IPS DF 4.7 (cell line): ENCODE measurements around the gene IRS4.

ENCODE experiments used
- DNase-seq: peaks from one replicate; pipeline ENCODE4 v3.0.0-alpha.2; 2013; ENCODE audit warnings: low spot score; ENCODE audit errors: extremely low read depth

IRS4 gene

DNA sequence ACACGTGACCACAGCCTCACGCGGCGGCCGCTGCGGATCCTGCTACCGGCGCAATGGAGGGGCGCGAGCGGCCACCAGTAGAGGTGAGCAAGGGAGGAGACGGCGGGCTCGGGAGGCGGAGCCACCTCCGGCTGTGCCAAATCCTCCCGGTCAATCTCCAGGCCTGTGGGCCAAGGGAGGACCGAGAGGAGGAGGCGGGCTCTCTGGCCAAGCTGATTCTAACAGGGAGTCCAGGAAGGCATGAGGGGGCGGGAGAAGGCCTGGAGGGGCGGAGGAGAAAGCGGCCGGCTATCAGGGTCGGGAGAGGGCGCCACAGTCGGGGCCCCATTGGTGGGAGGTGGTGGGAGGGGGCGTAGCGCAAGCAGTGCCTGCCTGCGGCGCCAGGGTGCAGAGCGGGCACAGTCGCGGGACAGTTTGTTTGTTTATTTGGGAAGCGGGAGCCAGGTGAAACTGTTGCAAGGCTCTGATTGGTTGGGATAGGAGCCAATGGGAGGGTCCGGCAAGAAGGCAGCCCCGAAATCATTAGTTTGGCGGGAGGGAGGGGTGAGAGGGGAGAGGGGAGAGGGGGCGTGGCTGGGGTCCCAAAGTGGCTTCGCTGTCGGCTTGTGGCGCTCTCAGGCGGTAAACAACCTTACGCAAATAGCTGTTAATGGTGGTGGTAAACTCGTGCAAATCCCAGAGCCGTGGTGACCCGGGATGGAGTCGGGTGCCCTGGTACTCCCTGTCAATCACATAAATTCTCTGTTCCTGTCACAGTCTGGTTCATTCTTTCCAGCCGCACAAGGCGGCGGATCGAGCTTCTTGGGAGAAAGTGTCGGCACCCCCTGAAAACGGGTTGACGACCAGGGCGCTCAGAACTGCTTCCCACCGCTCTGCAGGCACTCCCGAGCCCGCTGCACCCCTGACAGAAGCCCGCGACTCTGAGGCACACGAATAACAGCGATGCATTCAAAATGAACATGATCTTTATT, at the start of gene IRS4:
Gene IRS4 (minus strand): TSS at position 55 of the 971 bp plus-strand sequence.
- DNase-seq: peak; percentile 51

DNA sequence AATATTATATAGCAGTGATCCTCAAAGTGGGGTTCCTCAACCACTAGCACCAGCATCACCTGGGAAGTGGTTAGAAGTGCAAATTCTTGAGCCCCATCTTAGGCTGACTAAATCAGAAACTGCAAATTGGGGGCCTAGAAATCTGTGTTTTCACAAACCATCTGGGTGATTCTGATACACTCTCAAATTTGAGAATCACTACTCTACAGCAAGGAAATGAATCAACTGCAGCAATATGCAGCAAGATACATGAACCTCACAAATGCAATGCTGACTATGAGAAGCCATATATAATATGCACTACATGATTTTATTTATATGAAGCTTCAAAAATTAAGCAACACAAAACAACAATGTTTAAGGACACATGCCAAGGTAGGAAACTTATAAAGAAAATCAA, 36.2 kb upstream of the IRS4 start:
- DNase-seq: no peak

DNA sequence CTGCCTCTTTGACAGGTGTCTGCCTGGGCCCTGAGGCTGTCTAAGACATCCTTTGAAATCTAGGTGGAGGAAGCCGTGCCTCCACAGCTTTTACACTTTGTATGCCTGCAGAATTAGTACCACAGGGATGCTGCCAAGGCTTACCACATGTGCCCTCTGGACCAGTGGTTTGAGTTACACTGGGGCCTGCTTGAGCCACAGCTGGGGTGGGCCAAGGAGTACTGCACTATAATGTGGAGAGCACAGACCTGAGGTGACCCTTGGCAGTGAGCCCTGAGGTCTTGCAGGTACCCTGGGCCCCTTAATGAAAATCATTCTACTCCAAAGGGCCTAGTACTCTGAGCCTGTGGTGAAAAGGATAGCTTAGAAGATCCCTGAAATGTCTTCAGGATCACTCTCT, 27.2 kb upstream of the IRS4 start:
- no peak for DNase-seq

DNA sequence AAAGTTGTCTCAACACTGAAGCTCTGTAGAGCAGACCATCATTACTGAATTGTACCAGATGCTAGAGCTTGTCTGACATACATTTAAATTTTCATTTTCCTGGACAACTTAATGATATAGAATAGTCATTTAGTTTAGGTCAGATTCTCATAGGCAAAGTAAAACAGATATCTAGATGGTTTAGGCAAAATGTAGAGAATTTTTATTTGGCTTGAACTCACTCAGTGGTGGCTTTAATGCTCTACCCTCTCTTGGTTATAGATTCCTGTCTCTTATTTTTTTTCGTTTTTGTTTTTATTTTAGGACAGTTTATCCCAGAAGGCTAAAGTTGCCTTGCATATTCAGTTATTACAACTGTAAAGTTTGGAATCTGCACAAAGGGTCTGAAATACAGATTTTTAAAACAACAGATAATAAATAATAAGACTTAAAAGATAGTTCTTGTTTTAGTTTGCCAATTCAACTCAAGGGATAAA, 4.0 kb upstream of the IRS4 start:
- no peak for DNase-seq

DNA sequence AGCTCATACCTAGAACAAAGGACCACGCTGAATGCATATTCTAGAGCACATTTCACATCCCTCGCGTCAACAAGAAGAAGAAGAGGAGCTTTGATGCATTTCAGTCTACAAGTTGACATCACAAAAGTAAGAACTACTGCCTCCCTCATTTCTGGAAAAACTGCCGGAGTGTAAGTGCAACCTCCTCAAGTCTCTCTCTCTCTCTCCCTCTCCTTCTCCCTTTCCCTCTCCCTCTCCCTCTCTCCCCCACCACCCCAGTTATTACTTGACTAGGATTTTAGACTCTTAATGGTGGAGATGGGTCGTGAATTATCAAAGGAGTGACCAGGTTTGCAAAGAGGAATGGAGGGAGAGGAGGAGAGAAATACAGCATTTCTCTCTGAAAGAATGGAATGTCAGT, 1.4 kb upstream of the IRS4 start:
- no peak for DNase-seq

DNA sequence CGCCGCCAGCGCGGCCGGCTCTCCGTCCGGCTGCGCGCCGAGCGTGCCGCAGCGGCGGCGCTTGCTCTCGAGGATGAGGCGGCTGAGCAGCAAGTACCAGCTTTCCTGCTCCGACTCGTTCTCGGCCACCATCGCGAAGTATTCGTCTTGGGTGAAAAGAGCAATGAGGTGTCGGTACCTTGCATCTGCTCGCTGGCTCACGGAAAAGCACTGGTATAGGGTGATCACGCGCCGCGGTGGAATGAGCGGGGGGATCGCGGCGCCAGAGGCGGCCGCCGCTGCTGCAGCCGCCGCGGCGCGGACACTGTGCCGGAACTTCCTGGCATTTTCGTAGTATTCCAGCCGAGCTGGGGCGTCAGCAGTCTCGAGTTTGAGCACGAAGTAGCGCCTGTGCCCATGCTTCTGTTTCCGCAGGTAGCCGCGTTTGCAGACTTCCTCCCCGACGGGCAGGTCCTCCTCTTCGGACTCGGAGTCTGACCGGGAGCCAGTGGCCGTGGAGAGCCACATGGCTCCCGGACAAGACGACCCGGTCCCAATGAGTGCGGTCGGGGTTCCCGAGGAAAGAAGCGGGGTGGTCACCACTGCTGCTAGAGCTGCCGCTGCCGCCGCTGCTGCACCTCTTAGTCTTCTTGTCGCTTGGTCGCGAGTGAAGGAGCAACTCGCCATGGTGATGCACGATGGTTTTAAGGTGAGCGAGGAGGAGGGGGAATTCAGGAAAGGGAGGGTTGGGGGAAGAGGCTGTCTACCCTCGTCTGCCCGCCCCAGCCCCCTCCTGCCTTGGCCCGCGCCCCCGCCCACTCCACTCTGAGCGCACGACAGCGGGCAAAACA, 469 bp downstream of the IRS4 start:
- no peak for DNase-seq

DNA sequence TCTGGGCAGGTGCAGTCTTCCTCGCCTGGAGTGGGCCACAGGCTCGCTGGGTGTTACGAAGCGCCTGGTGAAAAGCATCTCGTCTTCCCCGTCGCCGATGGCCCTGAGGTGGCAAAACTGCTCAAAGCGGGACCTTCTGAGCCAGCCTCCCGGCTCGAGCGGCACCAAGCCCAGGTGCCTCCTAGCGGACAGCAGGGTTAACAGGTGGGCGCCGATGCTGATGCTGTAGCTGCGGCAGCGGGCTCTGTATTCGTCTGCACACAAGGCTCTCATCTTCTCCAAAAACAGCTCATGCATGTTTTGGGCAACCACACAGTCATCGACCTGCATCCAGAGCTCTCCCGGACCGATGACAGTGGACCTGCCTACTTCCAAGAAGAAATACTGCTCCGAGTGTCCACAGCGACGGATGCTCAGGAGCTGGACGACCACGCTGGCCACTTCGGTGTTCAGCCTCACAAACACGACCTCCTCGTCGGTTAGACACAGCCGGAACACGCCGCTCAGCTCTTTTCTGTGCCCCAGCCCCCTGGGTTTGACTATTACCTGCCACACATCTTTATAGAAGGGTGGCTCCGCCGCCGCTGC, 1.2 kb downstream of the IRS4 start:
- no peak for DNase-seq

DNA sequence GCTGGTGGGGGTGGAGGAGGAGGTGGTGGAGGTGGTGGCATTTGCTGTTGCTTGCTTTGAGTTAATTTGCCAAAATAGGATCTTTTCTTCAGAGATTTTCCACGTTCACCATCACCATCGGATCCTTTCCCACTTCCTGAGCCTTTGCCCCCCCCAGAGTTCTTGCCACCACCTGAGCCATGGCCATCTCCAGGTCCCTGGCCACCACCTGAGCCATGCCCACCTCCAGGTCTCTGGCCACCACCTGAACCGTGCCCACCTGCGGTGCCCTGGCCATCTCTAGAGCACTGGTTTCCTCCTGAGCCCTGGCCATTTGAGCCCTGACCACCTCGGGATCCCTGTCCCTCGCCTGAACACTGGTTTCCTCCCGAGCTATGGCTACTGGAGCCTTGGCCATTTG, 1.9 kb downstream of the IRS4 start:
- DNase-seq: no peak

DNA sequence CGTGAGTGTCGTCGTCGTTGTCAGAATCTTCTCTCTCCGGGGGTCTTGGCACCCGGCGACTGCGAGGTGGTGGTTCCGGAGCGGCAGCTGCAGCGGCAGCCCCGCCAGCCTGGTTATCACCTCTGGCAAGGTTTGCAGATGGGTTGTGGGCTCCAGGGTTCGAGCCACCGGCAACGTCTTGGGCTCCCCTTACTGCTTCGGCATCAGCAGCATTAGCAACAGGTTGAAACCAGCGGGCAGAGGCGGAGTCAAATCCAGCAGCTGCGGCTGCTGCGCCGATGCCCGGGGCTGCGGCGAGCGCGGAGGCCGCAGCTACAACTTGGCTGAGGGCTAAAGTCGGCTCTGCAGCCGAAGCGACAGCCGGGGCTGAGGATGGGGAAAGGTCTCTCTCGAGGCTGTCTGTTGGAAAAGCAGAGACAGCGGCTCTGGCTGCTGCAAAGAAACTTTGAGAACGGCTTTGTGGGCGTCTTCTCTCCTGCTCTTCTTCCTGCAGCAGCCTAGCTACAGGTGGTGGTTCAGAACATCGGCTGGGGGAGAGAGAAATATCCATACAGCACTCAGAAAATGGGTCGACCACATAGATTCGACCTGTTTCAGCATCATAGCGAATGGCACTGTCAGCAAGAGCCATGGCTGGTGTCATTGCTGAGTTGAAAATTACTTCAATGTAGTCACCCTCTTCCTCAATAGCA, 3.6 kb downstream of the IRS4 start:
- DNase-seq: no peak

DNA sequence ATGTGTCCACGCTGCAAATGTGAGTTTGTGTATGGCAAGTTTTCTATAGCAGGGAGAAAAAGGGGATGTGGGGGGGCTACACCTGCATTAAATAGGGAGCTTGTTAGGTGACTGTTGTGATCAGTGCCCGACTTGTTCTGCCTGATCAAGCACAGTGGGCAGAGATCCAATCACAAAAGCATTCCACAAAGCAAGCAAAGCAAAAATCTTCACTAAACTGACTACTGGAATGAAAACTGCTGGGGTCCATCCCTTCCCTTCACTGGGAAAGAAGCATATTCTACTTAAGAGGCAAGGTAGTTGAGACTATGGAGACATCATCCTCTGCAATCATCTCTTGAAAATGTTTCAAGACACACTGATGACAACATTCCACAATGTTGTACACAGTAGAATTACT, 5.2 kb downstream of the IRS4 start:
- DNase-seq: no peak

DNA sequence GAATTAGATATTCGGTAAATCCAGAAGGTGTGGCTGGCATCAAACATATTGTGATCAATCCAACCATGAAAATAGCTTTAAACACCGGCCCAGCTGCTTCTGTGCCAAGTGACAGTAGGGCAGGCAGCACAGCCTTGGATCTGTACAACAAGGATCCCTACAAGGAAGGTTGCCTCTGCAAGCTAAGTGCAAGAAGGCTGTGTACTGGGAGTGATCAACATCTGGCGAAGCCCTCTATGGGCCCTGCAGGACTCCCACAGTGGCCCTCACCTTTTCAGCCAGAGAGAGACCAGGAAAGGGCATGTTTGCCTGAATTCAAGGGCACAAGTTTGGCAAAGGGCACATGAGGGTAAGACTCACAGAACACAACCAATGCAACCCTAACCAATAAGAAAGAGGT, 9.6 kb downstream of the IRS4 start:
- no peak for DNase-seq

DNA sequence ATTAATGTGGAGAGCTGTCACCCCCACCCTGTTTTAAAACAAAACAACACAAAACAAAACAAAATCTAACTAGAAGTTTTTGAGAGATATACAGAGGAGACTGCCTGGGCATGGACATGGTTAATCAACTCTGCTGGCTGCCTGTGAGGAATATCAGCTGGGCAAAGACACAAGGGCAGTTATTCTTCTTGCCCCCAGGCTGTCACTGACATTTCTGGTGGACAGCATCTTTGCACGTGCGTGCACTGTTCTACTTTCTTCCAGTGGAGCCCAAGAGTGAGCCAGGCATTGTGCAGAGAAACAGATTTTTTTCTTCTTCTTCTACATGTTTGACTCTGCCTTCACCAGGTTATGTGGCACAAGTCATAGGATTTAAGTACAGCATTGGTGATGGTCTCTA, 13.8 kb downstream of the IRS4 start:
- no peak for DNase-seq

DNA sequence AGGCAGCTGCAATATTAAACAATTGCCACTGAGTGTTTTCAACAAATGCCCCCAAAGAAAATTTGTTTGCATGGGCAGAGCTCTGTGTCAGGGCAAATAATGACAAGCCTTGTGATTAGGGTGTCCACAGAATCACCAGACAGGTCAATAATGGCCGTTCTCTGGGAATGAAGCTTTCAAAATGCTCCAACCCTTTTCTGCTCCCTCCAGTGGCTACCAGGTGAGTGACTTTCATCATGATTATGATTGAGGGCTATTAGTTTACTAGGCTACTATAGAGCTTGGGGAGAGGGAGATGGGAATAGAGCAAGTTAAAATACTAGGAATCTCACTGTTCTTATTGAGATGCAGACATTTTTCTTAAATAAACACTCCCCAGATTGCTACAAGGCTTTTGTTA, 23.5 kb downstream of the IRS4 start:
- DNase-seq: no peak

DNA sequence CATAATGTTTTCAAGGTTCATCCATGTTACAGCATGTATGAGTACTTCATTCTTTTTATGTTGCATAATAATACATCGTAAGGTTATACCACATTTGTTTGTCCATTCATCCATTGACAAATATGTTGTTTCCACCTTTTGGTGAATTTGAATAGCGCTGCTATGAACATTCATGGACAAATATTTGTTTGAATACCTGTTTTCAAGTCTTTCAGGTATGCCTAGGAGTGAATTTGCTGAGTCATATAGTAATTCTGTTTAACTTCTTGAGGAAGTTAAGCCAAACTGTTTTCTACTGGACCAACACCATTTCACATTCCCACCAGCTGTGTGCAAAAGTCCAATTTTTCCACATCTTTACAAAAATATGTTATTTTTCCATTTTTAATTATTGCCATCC, 31.5 kb downstream of the IRS4 start:
- DNase-seq: no peak

DNA sequence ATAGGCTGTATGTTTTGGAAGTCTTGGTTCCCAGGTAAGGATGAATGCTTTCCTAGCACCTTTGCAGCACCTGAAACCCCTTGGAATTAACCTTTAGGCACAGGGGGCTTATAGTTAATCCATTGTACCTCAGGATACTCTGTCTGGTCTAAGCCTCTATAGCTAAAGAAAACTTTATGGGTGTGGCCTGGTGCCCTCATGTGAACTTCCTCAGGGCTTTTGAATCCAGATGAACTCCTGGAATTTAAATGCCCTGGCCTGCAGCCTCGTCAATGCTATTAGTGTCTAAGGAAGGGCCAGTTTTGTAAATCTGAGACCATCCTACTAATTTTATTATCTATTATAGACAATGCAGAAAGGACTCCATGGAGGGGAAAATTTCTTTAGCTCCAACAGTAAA, 33.8 kb downstream of the IRS4 start:
- no peak for DNase-seq

DNA sequence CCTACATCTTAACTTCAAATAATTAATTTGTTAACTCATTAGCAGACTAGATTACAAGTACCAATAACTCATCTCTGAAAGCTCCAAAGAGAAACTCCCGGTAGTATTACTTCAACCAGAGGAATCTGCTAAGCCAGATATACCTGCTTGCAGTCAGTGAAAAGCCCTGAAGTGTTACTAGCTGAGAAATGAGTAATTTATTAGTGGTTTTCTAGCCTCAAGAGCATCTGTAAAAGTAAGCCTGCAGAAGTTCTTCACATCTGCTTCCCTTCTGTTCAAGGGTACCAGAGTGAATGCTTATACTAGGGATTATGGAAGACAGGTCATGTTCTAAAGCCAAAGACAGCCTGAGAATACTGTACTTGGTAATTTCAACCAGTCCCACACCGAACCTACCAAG, 34.7 kb downstream of the IRS4 start:
- DNase-seq: no peak

DNA sequence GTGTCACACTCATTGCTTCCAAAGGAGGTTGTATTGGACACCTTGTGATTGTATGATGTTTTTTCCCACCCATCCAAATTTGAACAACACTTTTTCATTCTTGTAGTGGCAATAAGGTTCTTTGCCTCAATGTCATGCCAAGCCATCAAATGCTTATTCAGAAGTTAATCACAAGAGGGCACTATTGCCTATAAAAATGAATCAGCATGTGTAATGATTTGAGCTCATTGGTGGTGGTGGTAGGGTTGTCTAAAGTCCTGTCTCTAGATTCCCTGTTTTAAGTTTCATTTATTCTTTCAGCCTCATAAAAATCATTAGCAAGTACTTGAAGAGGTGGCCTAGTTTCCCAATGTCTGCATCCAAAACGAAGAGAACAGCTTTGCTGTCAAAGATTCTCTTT, 37.0 kb downstream of the IRS4 start:
- peak; percentile 5 for DNase-seq

DNA sequence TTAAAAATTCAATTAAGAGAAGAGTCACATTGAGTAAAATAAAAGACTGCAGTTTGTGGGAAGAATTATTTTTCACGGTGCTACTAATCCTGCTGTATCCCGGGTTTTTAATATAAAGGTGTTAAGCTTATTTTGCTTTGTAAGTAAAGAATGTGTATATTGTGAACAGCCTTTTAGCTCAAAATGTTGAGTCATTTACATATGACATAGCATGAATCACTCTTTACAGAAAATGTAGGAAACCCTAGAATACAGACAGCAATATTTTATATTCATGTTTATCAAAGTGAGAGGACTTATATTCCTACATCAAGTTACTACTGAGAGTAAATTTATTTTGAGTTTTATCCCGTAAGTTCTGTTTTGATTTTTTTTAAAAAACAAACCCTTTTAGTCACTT, 39.7 kb downstream of the IRS4 start:
- no peak for DNase-seq
